Activated CD8-positive, alpha-beta T cell treated with anti-CD3 and anti-CD28 coated beads for 36 hours (primary cell): Measurements from ENCODE around the gene KRTAP5-6. TPM values are rescaled to one million over a fixed set of nuclear protein-coding genes. Genes with fewer than 3 reads are reported as not detected.

Experiments
- ATAC-seq: fragments of 200-7000 bp; cut with Tn5 transposase; one replicate; pipeline ENCODE4 v1.10.0; 2021; ENCODE audit warnings: mild to moderate bottlenecking, moderate library complexity
- CTCF ChIA-PET: fragments of 350-600 bp; sonication (Branson Sonifier 250); formaldehyde crosslinking; loops from one replicate; lab custom pipeline; 2021; ENCODE audit warnings: antibody characterized with exemption; lab: Charles Lee
- POLR2A ChIA-PET: fragments of 350-600 bp; sonication (Branson Sonifier 250); formaldehyde crosslinking; loops from one replicate; lab custom pipeline; 2021; ENCODE audit warnings: antibody characterized with exemption; lab: Charles Lee
- DNase-seq: peaks from one replicate; pipeline ENCODE4 v3.0.0-alpha.2; 2020
- H3K27ac Mint-ChIP-seq: one replicate; pipeline ENCODE4 v1.8.0; 2021; ENCODE audit warnings: mild to moderate bottlenecking, mixed read lengths
- H3K27me3 Mint-ChIP-seq: one replicate; pipeline ENCODE4 v1.8.0; 2021; ENCODE audit warnings: mixed read lengths
- H3K36me3 Mint-ChIP-seq: one replicate; pipeline ENCODE4 v1.8.0; 2021; ENCODE audit warnings: low read depth, mixed read lengths
- H3K4me1 Mint-ChIP-seq: one replicate; pipeline ENCODE4 v1.8.0; 2021; ENCODE audit warnings: low read depth, mixed read lengths
- H3K4me3 Mint-ChIP-seq: one replicate; pipeline ENCODE4 v1.8.0; 2021; ENCODE audit warnings: mild to moderate bottlenecking, moderate library complexity, mixed read lengths
- H3K9me3 Mint-ChIP-seq: one replicate; pipeline ENCODE4 v1.8.0; 2021; ENCODE audit warnings: mixed read lengths
- CTCF ChIP-seq: fragments of 200-600 bp; IDR thresholded peaks from one replicate; pipeline ENCODE4 v1.8.0; 2022; ENCODE audit warnings: antibody characterized with exemption, mild to moderate bottlenecking
- intact Hi-C: fragments of 100-400 bp; cut with micrococcal nuclease; formaldehyde crosslinking; loops from one replicate; pipeline ENCODE4 v1.10.0; 2022
- total RNA-seq, 2 experiments: library from RNA; stranded (reverse); gene quantifications; one replicate each; pipeline ENCODE4 v1.2.3, GENCODE V29; 2021

KRTAP5-6 gene
- total RNA-seq, 2 experiments from 2014 or later: not detected

GRCh38 chr11:1733716-1734640 lies 37.0 kb downstream of the KRTAP5-6 start:
- CTCF ChIA-PET: interaction anchor here (1.3 to 1.8 kb wide), 3 partner anchors 40 to 99 kb away, joined by 4 to 5 read pairs (median 5); no protein-coding TSS in a partner anchor
- Mint-ChIP-seq H3K4me3 (no peak overlapping the region), H3K4me1 (peaks cover 31% of the 10 kb centered on the region), H3K27me3 (peaks cover 10% of the 10 kb centered on the region), H3K9me3 (peaks cover 20% of the 10 kb centered on the region), H3K27ac (no peak overlapping the region), H3K36me3 (peaks cover 5% of the 10 kb centered on the region)
- DNase-seq: no peak
- no peak for ATAC-seq
- POLR2A ChIA-PET: interaction anchor here (0.7 kb wide), 1 partner anchor 17 kb away, joined by 3 read pairs; no protein-coding TSS in a partner anchor
- intact Hi-C loops: no loop called here
- no peak for TF ChIP-seq CTCF

- CTCF ChIA-PET: interaction anchor here (1.3 kb wide), 1 partner anchor 98 kb away, joined by 5 read pairs; no protein-coding TSS in a partner anchor
- H3K4me3 Mint-ChIP-seq: no peak overlapping the region
- H3K9me3 Mint-ChIP-seq: peaks cover 20% of the 10 kb centered on the region
These were observed 37.7 kb downstream of the KRTAP5-6 start for GRCh38 chr11:1734641-1735081.

GRCh38 chr11:1735271-1735670 lies 38.3 kb downstream of the KRTAP5-6 start:
- CTCF ChIA-PET: no interaction called here

More at GRCh38 chr11:1734641-1735081, 37.7 kb downstream of the KRTAP5-6 start:
- H3K36me3 Mint-ChIP-seq: peaks cover 5% of the 10 kb centered on the region
- H3K4me1 Mint-ChIP-seq: peaks cover 25% of the 10 kb centered on the region
- H3K27ac Mint-ChIP-seq: no peak overlapping the region
- ATAC-seq (no peak), DNase-seq (no peak)
- TF ChIP-seq CTCF: no peak
- POLR2A ChIA-PET: no interaction called here
- intact Hi-C loops: no loop called here
- H3K27me3 Mint-ChIP-seq: peaks cover 10% of the 10 kb centered on the region

GRCh38 chr11:1736447-1736992 lies 39.5 kb downstream of the KRTAP5-6 start:
- no peak overlapping the region for H3K4me3 Mint-ChIP-seq
- CTCF ChIA-PET: interaction anchor here (2.1 kb wide), 1 partner anchor 43 kb away, joined by 8 read pairs; no protein-coding TSS in a partner anchor
- POLR2A ChIA-PET: interaction anchor here (1.1 kb wide), 1 partner anchor 12 kb away, joined by 3 read pairs; no protein-coding TSS in a partner anchor
- no peak overlapping the region for H3K27ac Mint-ChIP-seq
- intact Hi-C loops: no loop called here
- peaks cover 16% of the 10 kb centered on the region for H3K9me3 Mint-ChIP-seq
- H3K4me1 Mint-ChIP-seq: peaks cover 17% of the 10 kb centered on the region
- no peak for TF ChIP-seq CTCF
- H3K27me3 Mint-ChIP-seq: peaks cover 9% of the 10 kb centered on the region
- H3K36me3 Mint-ChIP-seq: peaks cover 5% of the 10 kb centered on the region
- no peak for ATAC-seq
- no peak for DNase-seq

More at GRCh38 chr11:1735271-1735670, 38.3 kb downstream of the KRTAP5-6 start:
- Mint-ChIP-seq H3K9me3 (peaks cover 20% of the 10 kb centered on the region), H3K27ac (no peak overlapping the region), H3K27me3 (peaks cover 10% of the 10 kb centered on the region), H3K4me3 (no peak overlapping the region), H3K4me1 (peaks cover 21% of the 10 kb centered on the region), H3K36me3 (peaks cover 5% of the 10 kb centered on the region)
- ATAC-seq (no peak), DNase-seq (no peak)
- POLR2A ChIA-PET: no interaction called here
- no peak for TF ChIP-seq CTCF
- intact Hi-C loops: no loop called here
